ENCODE results near the gene EXOC6B.

GRCh38 chr2:72211350-72211749, 614.5 kb downstream of the EXOC6B start:
- no peak for TF ChIP-seq CTCF (IDR thresholded peaks at IDR 0.05)
- no peak for TF ChIP-seq POLR2A (IDR thresholded peaks at IDR 0.05)

All from heart left ventricle (tissue), 13 donors.